ENCODE data around the gene POLR3B. TPM values are rescaled to one million over a fixed set of nuclear protein-coding genes. Genes with fewer than 3 reads are reported as not detected.

Gene POLR3B
- total RNA-seq, 1 donor from 2014 or later, result 9.3 TPM

- no peak for DNase-seq (ENCODE audit: extremely low read depth, low read depth, low spot score)
Observed at GRCh38 chr12:106522708-106523107, 165.2 kb downstream of the POLR3B start.

GRCh38 chr12:106527356-106527755 lies 169.8 kb downstream of the POLR3B start:
- DNase-seq (ENCODE audit: extremely low read depth, low read depth, low spot score), result no peak

- no peak for DNase-seq (ENCODE audit: extremely low read depth, low read depth, low spot score)
Observed at GRCh38 chr12:106541201-106541600, 183.7 kb downstream of the POLR3B start.

- DNase-seq (ENCODE audit: extremely low read depth, low read depth, low spot score), result no peak
Observed at GRCh38 chr12:106551410-106551809, 193.9 kb downstream of the POLR3B start.

GRCh38 chr12:106552228-106552627 lies 194.7 kb downstream of the POLR3B start:
- DNase-seq (ENCODE audit: extremely low read depth, low read depth, low spot score), result no peak

Other genes starting within 250 kb of the POLR3B start
- 55.3 and 68.8 TPM in 2 replicates for gene NUAK1, start 218.8 kb upstream of the POLR3B start, total RNA-seq
- gene CKAP4, start 109.7 kb upstream of the POLR3B start, total RNA-seq, result 283 and 321 TPM in 2 replicates
- 9.8 and 23.0 TPM in 2 replicates for gene TCP11L2, start 55.0 kb upstream of the POLR3B start, total RNA-seq
- not detected in 2 replicates for gene RFX4, start 225.3 kb downstream of the POLR3B start, total RNA-seq

Data from glomerular endothelial cell (primary cell).